ENCODE data around the gene ACTRT2.

The ACTRT2 gene

DNA sequence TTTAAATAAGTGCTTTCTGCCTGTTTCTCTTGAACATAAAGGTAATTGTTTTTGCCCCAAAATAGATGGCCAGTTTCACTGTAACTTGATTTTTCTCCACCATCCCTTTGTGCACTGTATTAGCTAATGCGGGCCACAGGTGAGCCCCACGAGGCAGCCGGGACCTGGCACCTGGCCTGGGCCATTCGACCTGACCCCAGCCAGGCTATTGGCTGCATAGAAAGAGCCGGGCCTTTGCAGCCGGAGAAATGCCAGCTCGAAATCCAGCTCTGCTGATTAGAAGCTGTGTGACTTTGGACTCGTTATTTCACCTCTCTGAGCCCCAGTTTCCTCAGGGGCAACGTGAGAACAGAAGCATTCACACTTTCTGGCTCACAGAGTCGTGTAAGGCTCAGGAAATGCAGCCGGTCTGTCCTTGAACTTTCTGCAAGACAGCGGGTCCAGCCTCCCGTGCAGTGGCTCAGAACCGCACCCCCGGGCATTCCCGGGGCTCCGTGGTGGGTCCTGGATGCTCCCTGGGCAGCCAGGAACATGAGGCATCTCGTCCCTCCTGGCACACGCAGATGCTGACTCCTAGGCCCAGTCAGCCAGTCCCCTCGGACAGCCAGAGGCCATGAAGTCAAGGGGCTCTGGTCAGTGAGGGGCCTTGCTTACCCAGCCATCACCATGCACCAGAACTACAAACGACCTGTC, 37.4 kb upstream of the ACTRT2 start:
- no peak for ATAC-seq (ENCODE audit: low read depth)

DNA sequence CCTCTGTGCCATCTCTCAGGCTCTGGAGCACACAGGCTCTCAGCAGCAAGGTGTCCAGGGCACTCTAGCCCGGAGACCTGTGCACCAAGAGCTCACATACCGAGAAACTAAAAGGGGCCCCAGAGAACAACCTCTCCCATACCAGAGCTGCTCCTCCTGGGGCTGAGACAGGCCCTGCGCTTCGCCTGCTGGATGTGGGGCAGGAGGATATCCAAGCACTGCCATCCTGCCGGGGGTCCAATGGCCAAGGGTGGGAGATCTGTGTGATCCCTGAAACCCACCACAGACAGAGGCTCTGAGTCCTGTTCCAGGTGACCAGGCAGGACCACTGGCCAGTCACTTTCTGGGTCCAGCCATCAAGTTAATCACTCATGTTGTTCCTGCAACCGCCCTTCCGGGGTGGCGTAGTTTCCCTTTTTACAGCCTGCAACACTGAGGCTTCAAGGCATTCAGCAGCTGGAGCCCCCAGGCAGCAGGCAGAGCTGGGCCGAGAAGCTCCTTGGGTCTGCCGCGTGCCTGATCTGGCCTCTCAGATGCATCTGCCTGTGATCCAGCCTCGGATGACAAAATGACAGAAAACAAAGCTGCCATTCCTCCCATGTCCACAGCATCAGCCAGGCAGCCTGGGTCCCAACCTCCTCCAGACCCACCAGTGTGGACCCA, 36.7 kb upstream of the ACTRT2 start:
- no peaks in the 10 kb centered on the region for H3K27me3 ChIP-seq (ENCODE audit: insufficient read depth, poor library complexity, severe bottlenecking)
- no peaks in the 10 kb centered on the region for H3K4me1 ChIP-seq (ENCODE audit: insufficient read depth, poor library complexity, severe bottlenecking)
- DNase-seq (ENCODE audit: low spot score) (peak; percentile 55), ATAC-seq (ENCODE audit: low read depth) (no peak)
- no peak overlapping the region for H3K4me3 ChIP-seq (ENCODE audit: severe bottlenecking)
- H3K36me3 ChIP-seq (ENCODE audit: low read depth), result no peaks in the 10 kb centered on the region
- TF ChIP-seq, protein P1, sequence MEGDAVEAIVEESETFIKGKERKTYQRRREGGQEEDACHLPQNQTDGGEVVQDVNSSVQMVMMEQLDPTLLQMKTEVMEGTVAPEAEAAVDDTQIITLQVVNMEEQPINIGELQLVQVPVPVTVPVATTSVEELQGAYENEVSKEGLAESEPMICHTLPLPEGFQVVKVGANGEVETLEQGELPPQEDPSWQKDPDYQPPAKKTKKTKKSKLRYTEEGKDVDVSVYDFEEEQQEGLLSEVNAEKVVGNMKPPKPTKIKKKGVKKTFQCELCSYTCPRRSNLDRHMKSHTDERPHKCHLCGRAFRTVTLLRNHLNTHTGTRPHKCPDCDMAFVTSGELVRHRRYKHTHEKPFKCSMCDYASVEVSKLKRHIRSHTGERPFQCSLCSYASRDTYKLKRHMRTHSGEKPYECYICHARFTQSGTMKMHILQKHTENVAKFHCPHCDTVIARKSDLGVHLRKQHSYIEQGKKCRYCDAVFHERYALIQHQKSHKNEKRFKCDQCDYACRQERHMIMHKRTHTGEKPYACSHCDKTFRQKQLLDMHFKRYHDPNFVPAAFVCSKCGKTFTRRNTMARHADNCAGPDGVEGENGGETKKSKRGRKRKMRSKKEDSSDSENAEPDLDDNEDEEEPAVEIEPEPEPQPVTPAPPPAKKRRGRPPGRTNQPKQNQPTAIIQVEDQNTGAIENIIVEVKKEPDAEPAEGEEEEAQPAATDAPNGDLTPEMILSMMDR (IDR thresholded peaks at IDR 0.05; ENCODE audit: poor library complexity, severe bottlenecking), result no peak
- H3K9me3 ChIP-seq (ENCODE audit: severe bottlenecking), result no peaks in the 10 kb centered on the region
- no peak overlapping the region for H3K27ac ChIP-seq (ENCODE audit: poor library complexity, severe bottlenecking)

More for the DNA sequence above, 37.4 kb upstream of the ACTRT2 start:
- no peaks in the 10 kb centered on the region for H3K36me3 ChIP-seq (ENCODE audit: low read depth)
- peak; percentile 34 for DNase-seq (ENCODE audit: low spot score)
- H3K27me3 ChIP-seq (ENCODE audit: insufficient read depth, poor library complexity, severe bottlenecking), result no peaks in the 10 kb centered on the region
- H3K4me3 ChIP-seq (ENCODE audit: severe bottlenecking), result no peak overlapping the region
- H3K9me3 ChIP-seq (ENCODE audit: severe bottlenecking), result no peaks in the 10 kb centered on the region
- no peaks in the 10 kb centered on the region for H3K4me1 ChIP-seq (ENCODE audit: insufficient read depth, poor library complexity, severe bottlenecking)
- TF ChIP-seq, protein P1 (IDR thresholded peaks at IDR 0.05; ENCODE audit: poor library complexity, severe bottlenecking), result no peak
- H3K27ac ChIP-seq (ENCODE audit: poor library complexity, severe bottlenecking), result no peak overlapping the region

DNA sequence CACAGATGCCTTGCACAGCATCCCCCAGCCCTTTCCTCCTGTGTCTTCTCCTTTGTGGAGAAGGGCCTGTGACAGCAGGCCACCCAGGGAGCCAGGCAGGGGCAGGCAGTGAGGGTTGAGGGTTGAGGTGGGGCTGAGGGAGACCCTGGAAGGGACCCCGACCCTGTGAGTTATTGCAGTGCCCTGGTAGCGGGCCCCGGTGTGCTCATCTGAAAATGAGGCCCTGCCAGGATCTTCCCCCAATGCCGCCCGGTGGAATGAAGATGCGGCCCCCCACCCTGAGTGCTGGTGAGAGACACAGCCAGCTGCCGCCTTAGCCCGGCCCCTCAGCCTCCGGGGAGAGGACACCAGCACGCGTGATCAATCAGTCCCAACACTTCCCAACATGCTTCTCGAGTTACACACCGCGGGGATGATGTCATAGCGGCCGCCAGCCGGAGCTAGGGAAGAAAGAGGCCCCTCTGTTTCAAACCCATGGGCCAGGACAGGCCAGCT, 36.2 kb upstream of the ACTRT2 start:
- Histone ChIP-seq H3K4me3 (ENCODE audit: severe bottlenecking) (no peak overlapping the region), H3K27ac (ENCODE audit: poor library complexity, severe bottlenecking) (no peak overlapping the region), H3K4me1 (ENCODE audit: insufficient read depth, poor library complexity, severe bottlenecking) (no peaks in the 10 kb centered on the region), H3K36me3 (ENCODE audit: low read depth) (no peaks in the 10 kb centered on the region), H3K27me3 (ENCODE audit: insufficient read depth, poor library complexity, severe bottlenecking) (no peaks in the 10 kb centered on the region), H3K9me3 (ENCODE audit: severe bottlenecking) (no peaks in the 10 kb centered on the region)
- no peak for ATAC-seq (ENCODE audit: low read depth)
- peak; percentile 36 for DNase-seq (ENCODE audit: low spot score)
- TF ChIP-seq, protein P1 (IDR thresholded peaks at IDR 0.05; ENCODE audit: poor library complexity, severe bottlenecking), result no peak

DNA sequence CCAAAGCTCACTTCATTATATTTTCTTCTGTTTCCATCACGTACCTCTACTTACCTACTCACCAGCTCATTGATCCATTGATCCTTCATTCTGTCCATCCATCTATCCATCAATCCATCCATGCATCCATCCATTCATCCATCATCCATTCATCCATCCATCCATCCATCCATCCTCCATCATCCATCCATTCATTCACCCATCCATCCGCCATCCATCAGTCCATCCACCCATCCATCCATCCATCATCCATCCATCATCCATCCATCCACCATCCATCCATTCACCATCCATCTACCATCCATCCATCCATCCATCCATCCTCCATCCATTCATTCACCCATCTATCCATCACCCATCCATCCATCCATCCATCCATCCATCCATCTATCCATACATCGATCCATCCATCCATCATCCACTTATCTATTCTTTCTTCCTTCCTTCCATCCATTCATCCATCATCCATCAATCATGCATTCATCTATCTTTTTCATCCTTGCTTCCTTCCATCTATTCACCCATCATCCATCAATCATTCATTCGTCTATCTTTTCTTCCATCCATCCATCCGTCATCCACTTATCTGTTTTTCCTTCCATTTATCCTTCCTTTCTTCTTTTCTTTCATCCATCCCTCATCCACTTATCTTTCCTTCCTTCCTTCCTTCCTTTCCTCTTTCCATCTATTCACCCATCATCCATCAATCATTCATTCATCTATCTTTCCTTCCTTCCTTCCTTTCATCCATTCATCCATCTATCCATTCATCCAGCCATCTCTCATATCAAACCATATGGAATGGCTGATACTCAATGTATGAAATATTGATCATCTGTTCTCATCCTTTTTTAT, 35.3 kb upstream of the ACTRT2 start:
- Histone ChIP-seq H3K27me3 (ENCODE audit: insufficient read depth, poor library complexity, severe bottlenecking) (no peaks in the 10 kb centered on the region), H3K4me3 (ENCODE audit: severe bottlenecking) (no peak overlapping the region), H3K36me3 (ENCODE audit: low read depth) (no peaks in the 10 kb centered on the region), H3K9me3 (ENCODE audit: severe bottlenecking) (no peaks in the 10 kb centered on the region), H3K4me1 (ENCODE audit: insufficient read depth, poor library complexity, severe bottlenecking) (no peaks in the 10 kb centered on the region), H3K27ac (ENCODE audit: poor library complexity, severe bottlenecking) (no peak overlapping the region)
- ATAC-seq (ENCODE audit: low read depth) (no peak), DNase-seq (ENCODE audit: low spot score) (no peak)
- TF ChIP-seq, protein P1 (IDR thresholded peaks at IDR 0.05; ENCODE audit: poor library complexity, severe bottlenecking), result no peak
